Suprapubic skin (tissue), 4 donors: ENCODE data around the gene TLR4. TPM values are rescaled to one million over a fixed set of nuclear protein-coding genes. Genes with fewer than 3 reads are reported as not detected.

Experiments used
- DNase-seq, 2 donors: peaks; one replicate each; pipeline ENCODE4 v3.0.0-alpha.2; 2019; ENCODE audit warnings: low spot score in 2 of 2
- H3K27ac ChIP-seq: fragments of 200-600 bp; sonication (generic); one replicate; pipeline ENCODE4 v1.5.1; 2019
- H3K27me3 ChIP-seq: fragments of 200-600 bp; sonication (generic); one replicate; pipeline ENCODE4 v1.5.1; 2019
- H3K36me3 ChIP-seq: fragments of 200-600 bp; sonication (generic); one replicate; pipeline ENCODE4 v1.5.1; 2019
- H3K4me1 ChIP-seq: fragments of 200-600 bp; sonication (generic); one replicate; pipeline ENCODE4 v1.5.1; 2019
- H3K4me3 ChIP-seq: fragments of 200-600 bp; sonication (generic); one replicate; pipeline ENCODE4 v1.5.1; 2019; ENCODE audit warnings: mild to moderate bottlenecking
- H3K9me3 ChIP-seq: fragments of 200-600 bp; sonication (generic); one replicate; pipeline ENCODE4 v1.5.1; 2019
- CTCF ChIP-seq, 2 donors: fragments of 200-600 bp in 1 of 2; fragments of 450-650 bp in 1 of 2; sonication (generic) in 1 of 2; IDR thresholded peaks; one replicate each; pipeline ENCODE4 v1.5.1; 2016 to 2019; ENCODE audit warnings: antibody characterized with exemption in 2 of 2, mild to moderate bottlenecking in 1 of 2, moderate library complexity in 1 of 2
- EP300 ChIP-seq: sonication (generic); formaldehyde crosslinking; IDR thresholded peaks from one replicate; pipeline ENCODE4 v1.6.1; 2017; ENCODE audit warnings: antibody characterized with exemption
- POLR2A ChIP-seq, 2 donors: fragments of 450-650 bp; IDR thresholded peaks; one replicate each; pipeline ENCODE4 v1.6.1; 2017; ENCODE audit warnings: antibody characterized with exemption in 2 of 2, mild to moderate bottlenecking in 2 of 2, moderate library complexity in 2 of 2
- POLR2AphosphoS5 ChIP-seq, 3 donors: sonication (generic); formaldehyde crosslinking; IDR thresholded peaks; one replicate each; pipeline ENCODE4 v1.6.1; 2017; ENCODE audit warnings: antibody characterized with exemption in 3 of 3
- WGBS: methylation state at CpG from one replicate; pipeline ENCODE4 v1.1.5; 2018; 5-methylcytosine and 5-hydroxymethylcytosine counted together
- total RNA-seq, 4 donors: library from RNA; depleted of rRNA; stranded (reverse); fragments of >200 nt; gene quantifications; one replicate each; pipeline ENCODE4 v1.1.0, GENCODE V29; 2016

TLR4 gene
- total RNA-seq, result 10 to 100 TPM in 1 of 4 donors, 1 to 10 TPM in 3; 3.4 to 10.5 (median 6.5) TPM

- peak in 1 of 2 donors; percentile 73 for TF ChIP-seq POLR2A (IDR thresholded peaks at IDR 0.05)
- peak in 2 of 3 donors; percentile 2 to 50 for TF ChIP-seq POLR2AphosphoS5 (IDR thresholded peaks at IDR 0.05)
- TF ChIP-seq EP300, result no peak
- no peaks in the 10 kb centered on the region for H3K36me3 ChIP-seq
- peak within 1 kb of the TSS; percentile 86 for H3K27ac ChIP-seq
- H3K27me3 ChIP-seq, result no peaks in the 10 kb centered on the region
- WGBS, result 41% methylated on average over 13 of the region's 13 CpGs
- peak; percentile 76 to 82 for DNase-seq
- H3K9me3 ChIP-seq, result no peaks in the 10 kb centered on the region
- peaks cover 4% of the 10 kb centered on the region for H3K4me1 ChIP-seq
- H3K4me3 ChIP-seq, result peak within 1 kb of the TSS; percentile 46
Measured at GRCh38 chr9:117704024-117704575, at the start of gene TLR4. Gene TLR4 (plus strand): TSS chr9:117704403. CDS start chr9:117704473, 70 bp downstream.

DNA sequence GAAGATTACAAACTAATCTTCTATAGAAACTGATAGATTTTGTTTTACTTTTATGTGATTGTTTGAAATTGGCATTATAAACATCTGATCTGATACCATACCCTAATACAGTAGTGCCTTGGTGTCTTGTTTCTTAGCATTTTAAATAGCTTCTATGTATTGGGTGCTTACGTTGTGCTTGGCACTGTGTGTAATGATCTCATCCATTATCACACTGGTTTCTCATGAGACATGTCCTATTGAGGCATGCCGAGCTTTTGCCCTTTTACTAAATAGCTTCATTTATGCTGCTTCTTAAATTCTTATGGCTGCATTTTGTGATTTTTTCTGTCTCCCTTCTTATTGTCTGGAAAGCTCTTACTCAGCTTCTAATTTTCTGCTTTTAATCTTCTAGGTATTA is 48.2 kb upstream of the TLR4 start:
- Histone ChIP-seq H3K27ac (no peak overlapping the region), H3K4me3 (no peak overlapping the region), H3K36me3 (no peaks in the 10 kb centered on the region), H3K27me3 (no peaks in the 10 kb centered on the region), H3K4me1 (no peaks in the 10 kb centered on the region), H3K9me3 (no peaks in the 10 kb centered on the region)
- WGBS, result 60% methylated on average over 2 of the region's 2 CpGs
- DNase-seq, result no peak
- no peak for TF ChIP-seq EP300
- no peak for TF ChIP-seq POLR2AphosphoS5 (IDR thresholded peaks at IDR 0.05)
- TF ChIP-seq POLR2A (IDR thresholded peaks at IDR 0.05), result no peak
- no peak for TF ChIP-seq CTCF (IDR thresholded peaks at IDR 0.05)

- no peaks in the 10 kb centered on the region for H3K36me3 ChIP-seq
- no peaks in the 10 kb centered on the region for H3K9me3 ChIP-seq
- H3K4me3 ChIP-seq, result no peak overlapping the region
- H3K27me3 ChIP-seq, result no peaks in the 10 kb centered on the region
- no peak overlapping the region for H3K27ac ChIP-seq
- no peaks in the 10 kb centered on the region for H3K4me1 ChIP-seq
- no peak for DNase-seq
- TF ChIP-seq EP300 (no peak), CTCF (IDR thresholded peaks at IDR 0.05) (no peak), POLR2A (IDR thresholded peaks at IDR 0.05) (no peak), POLR2AphosphoS5 (IDR thresholded peaks at IDR 0.05) (no peak)
- WGBS, result 66% methylated on average over 3 of the region's 3 CpGs
Measured at GRCh38 chr9:117662651-117663050, 41.6 kb upstream of the TLR4 start.

DNA sequence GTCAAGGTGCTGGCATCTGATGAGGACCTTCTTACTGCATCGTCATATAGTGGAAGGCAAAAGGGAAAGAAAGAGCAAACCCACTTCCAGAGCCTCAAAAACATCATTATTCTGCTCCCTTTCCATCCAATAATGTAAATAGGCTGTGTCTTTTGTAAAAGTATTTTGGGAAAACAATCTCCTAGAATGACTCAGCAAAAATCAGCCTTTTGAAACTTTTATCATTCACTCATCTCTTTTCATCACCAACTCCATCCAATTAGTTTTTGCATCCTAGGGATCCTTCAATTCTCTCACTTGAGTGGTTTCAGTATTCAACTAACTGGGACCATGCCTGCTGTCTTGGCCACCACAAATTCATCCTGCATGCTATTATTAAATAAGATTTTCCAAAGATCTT is 39.8 kb upstream of the TLR4 start:
- no peak for DNase-seq
- Histone ChIP-seq H3K27me3 (no peaks in the 10 kb centered on the region), H3K27ac (no peak overlapping the region), H3K4me1 (no peaks in the 10 kb centered on the region), H3K36me3 (no peaks in the 10 kb centered on the region), H3K4me3 (no peak overlapping the region), H3K9me3 (no peaks in the 10 kb centered on the region)
- no peak for TF ChIP-seq CTCF (IDR thresholded peaks at IDR 0.05)
- TF ChIP-seq EP300, result no peak
- TF ChIP-seq POLR2A (IDR thresholded peaks at IDR 0.05), result no peak
- no peak for TF ChIP-seq POLR2AphosphoS5 (IDR thresholded peaks at IDR 0.05)
- 86% methylated on average over 1 of the region's 1 CpG for whole genome bisulfite sequencing

- Histone ChIP-seq H3K4me3 (no peak overlapping the region), H3K27me3 (no peaks in the 10 kb centered on the region), H3K36me3 (no peaks in the 10 kb centered on the region), H3K27ac (no peak overlapping the region), H3K9me3 (no peaks in the 10 kb centered on the region), H3K4me1 (no peaks in the 10 kb centered on the region)
- 90% methylated on average over 1 of the region's 1 CpG for WGBS
- TF ChIP-seq POLR2AphosphoS5 (IDR thresholded peaks at IDR 0.05) (no peak), EP300 (no peak), CTCF (IDR thresholded peaks at IDR 0.05) (no peak), POLR2A (IDR thresholded peaks at IDR 0.05) (no peak)
- DNase-seq, result no peak
Measured at GRCh38 chr9:117665601-117666385, 38.4 kb upstream of the TLR4 start.
